Stimulated activated naive B cell treated with anti-CD40 and anti-IgM and Interleukin-4, amounts not matched to agents 10 μg/mL and 1 μg/mL and 100 μg/mL, for 72 hours (primary cell): ENCODE results near the gene TFCP2.

Experiments
- ATAC-seq, 2 donors: fragments of 150-1000 bp; cut with Tn5 transposase; replicated peaks; 2 replicates each; pipeline ENCODE4 v1.10.0; 2021; ENCODE audit warnings: moderate library complexity in 1 of 2
- DNase-seq: peaks from one replicate; pipeline ENCODE4 v3.0.0; 2021
- H3K27ac Mint-ChIP-seq: one replicate; pipeline ENCODE4 v1.8.0; 2022; ENCODE audit warnings: mild to moderate bottlenecking, mixed read lengths
- H3K27me3 Mint-ChIP-seq, 2 donors: one replicate each; pipeline ENCODE4 v1.8.0; 2022; ENCODE audit warnings: mixed read lengths in 2 of 2
- H3K36me3 Mint-ChIP-seq, 2 donors: one replicate each; pipeline ENCODE4 v1.8.0; 2022; ENCODE audit warnings: mixed read lengths in 2 of 2, mild to moderate bottlenecking in 1 of 2
- H3K4me1 Mint-ChIP-seq, 2 donors: one replicate each; pipeline ENCODE4 v1.8.0; 2022; ENCODE audit warnings: mixed read lengths in 2 of 2, mild to moderate bottlenecking in 1 of 2
- H3K4me3 Mint-ChIP-seq, 2 donors: one replicate each; pipeline ENCODE4 v1.8.0; 2022; ENCODE audit warnings: mild to moderate bottlenecking in 2 of 2, mixed read lengths in 2 of 2, moderate library complexity in 1 of 2
- H3K9me3 Mint-ChIP-seq, 2 donors: one replicate each; pipeline ENCODE4 v1.8.0; 2022; ENCODE audit warnings: mixed read lengths in 2 of 2, mild to moderate bottlenecking in 1 of 2

TFCP2 gene

GRCh38 chr12:51150777-51151176, 22.2 kb downstream of the TFCP2 start:
- Mint-ChIP-seq H3K27ac (no peak overlapping the region), H3K9me3 (no peaks in the 10 kb centered on the region), H3K4me1 (peaks cover 18 to 33% of the 10 kb centered on the region in 2 donors), H3K4me3 (no peak overlapping the region), H3K36me3 (peaks cover 0 to 8% of the 10 kb centered on the region in 2 donors), H3K27me3 (no peaks in the 10 kb centered on the region)
- ATAC-seq (no peak), DNase-seq (no peak)

GRCh38 chr12:51147309-51147708, 25.6 kb downstream of the TFCP2 start:
- H3K27ac Mint-ChIP-seq = no peak overlapping the region
- H3K36me3 Mint-ChIP-seq = peaks cover 10 to 12% of the 10 kb centered on the region in 2 donors
- H3K4me1 Mint-ChIP-seq = peaks cover 16 to 28% of the 10 kb centered on the region in 2 donors
- no peaks in the 10 kb centered on the region for H3K9me3 Mint-ChIP-seq
- H3K27me3 Mint-ChIP-seq = no peaks in the 10 kb centered on the region
- DNase-seq (no peak), ATAC-seq (no peak)
- no peak overlapping the region for H3K4me3 Mint-ChIP-seq

- no peaks in the 10 kb centered on the region for H3K27me3 Mint-ChIP-seq
- H3K36me3 Mint-ChIP-seq = peaks cover 18 to 19% of the 10 kb centered on the region in 2 donors
- H3K27ac Mint-ChIP-seq = no peak overlapping the region
- no peak for DNase-seq
- H3K9me3 Mint-ChIP-seq = no peaks in the 10 kb centered on the region
- H3K4me1 Mint-ChIP-seq = peaks cover 0 to 8% of the 10 kb centered on the region in 2 donors
- H3K4me3 Mint-ChIP-seq = no peak overlapping the region
- ATAC-seq = no peak
Observed at GRCh38 chr12:51139292-51139844, 33.6 kb downstream of the TFCP2 start.

- Mint-ChIP-seq H3K4me3 (no peak overlapping the region), H3K27ac (peak overlapping the region; percentile 37), H3K4me1 (peaks cover 2 to 17% of the 10 kb centered on the region in 2 donors), H3K36me3 (peaks cover 4 to 17% of the 10 kb centered on the region in 2 donors), H3K27me3 (no peaks in the 10 kb centered on the region), H3K9me3 (no peaks in the 10 kb centered on the region)
- ATAC-seq (peak in 1 of 2 donors; percentile 16), DNase-seq (no peak)
Observed at GRCh38 chr12:51132693-51133092, 40.2 kb downstream of the TFCP2 start.

GRCh38 chr12:51131745-51132521, 41.0 kb downstream of the TFCP2 start:
- Mint-ChIP-seq H3K4me3 (no peak overlapping the region), H3K4me1 (peaks cover 2 to 20% of the 10 kb centered on the region in 2 donors), H3K27me3 (no peaks in the 10 kb centered on the region), H3K36me3 (peaks cover 4 to 17% of the 10 kb centered on the region in 2 donors), H3K9me3 (no peaks in the 10 kb centered on the region), H3K27ac (no peak overlapping the region)
- ATAC-seq = no peak
- DNase-seq = no peak

- Mint-ChIP-seq H3K36me3 (peaks cover 11 to 31% of the 10 kb centered on the region in 2 donors), H3K9me3 (no peaks in the 10 kb centered on the region), H3K4me1 (peaks cover 2 to 28% of the 10 kb centered on the region in 2 donors), H3K27me3 (no peaks in the 10 kb centered on the region), H3K27ac (no peak overlapping the region), H3K4me3 (no peak overlapping the region)
- no peak for ATAC-seq
- no peak for DNase-seq
Observed at GRCh38 chr12:51128919-51129318, 44.0 kb downstream of the TFCP2 start.

- H3K4me1 Mint-ChIP-seq = peaks cover 0 to 17% of the 10 kb centered on the region in 2 donors
- no peaks in the 10 kb centered on the region for H3K27me3 Mint-ChIP-seq
- DNase-seq (no peak), ATAC-seq (no peak)
- no peak overlapping the region for H3K4me3 Mint-ChIP-seq
- H3K9me3 Mint-ChIP-seq = no peaks in the 10 kb centered on the region
- no peak overlapping the region for H3K27ac Mint-ChIP-seq
- peaks cover 11 to 21% of the 10 kb centered on the region in 2 donors for H3K36me3 Mint-ChIP-seq
Observed at GRCh38 chr12:51127050-51127729, 45.7 kb downstream of the TFCP2 start.

- no peak for DNase-seq
- no peak overlapping the region for H3K27ac Mint-ChIP-seq
Observed at GRCh38 chr12:51126297-51126696, 46.6 kb downstream of the TFCP2 start.

GRCh38 chr12:51124504-51124903, 48.4 kb downstream of the TFCP2 start:
- Mint-ChIP-seq H3K27me3 (no peaks in the 10 kb centered on the region), H3K4me3 (no peak overlapping the region), H3K9me3 (no peaks in the 10 kb centered on the region), H3K4me1 (peaks cover 0 to 17% of the 10 kb centered on the region in 2 donors), H3K36me3 (peaks cover 13 to 22% of the 10 kb centered on the region in 2 donors), H3K27ac (no peak overlapping the region)
- no peak for DNase-seq
- no peak for ATAC-seq

More at GRCh38 chr12:51126297-51126696, 46.6 kb downstream of the TFCP2 start:
- no peak overlapping the region for H3K4me3 Mint-ChIP-seq
- H3K27me3 Mint-ChIP-seq = no peaks in the 10 kb centered on the region
- ATAC-seq = peak in 1 of 2 donors; percentile 55
- peaks cover 11 to 21% of the 10 kb centered on the region in 2 donors for H3K36me3 Mint-ChIP-seq
- H3K9me3 Mint-ChIP-seq = no peaks in the 10 kb centered on the region
- H3K4me1 Mint-ChIP-seq = peaks cover 0 to 17% of the 10 kb centered on the region in 2 donors

GRCh38 chr12:51122844-51123243, 50.1 kb downstream of the TFCP2 start:
- Mint-ChIP-seq H3K4me3 (no peak overlapping the region), H3K4me1 (peaks cover 0 to 11% of the 10 kb centered on the region in 2 donors), H3K36me3 (peaks cover 10 to 25% of the 10 kb centered on the region in 2 donors), H3K27me3 (no peaks in the 10 kb centered on the region), H3K27ac (no peak overlapping the region), H3K9me3 (no peaks in the 10 kb centered on the region)
- DNase-seq = no peak
- no peak for ATAC-seq

GRCh38 chr12:51118706-51119105, 54.2 kb downstream of the TFCP2 start:
- no peaks in the 10 kb centered on the region for H3K27me3 Mint-ChIP-seq
- H3K4me3 Mint-ChIP-seq = no peak overlapping the region
- no peak overlapping the region for H3K27ac Mint-ChIP-seq
- no peaks in the 10 kb centered on the region for H3K9me3 Mint-ChIP-seq
- DNase-seq = no peak
- peaks cover 13 to 31% of the 10 kb centered on the region in 2 donors for H3K36me3 Mint-ChIP-seq
- no peaks in the 10 kb centered on the region for H3K4me1 Mint-ChIP-seq
- no peak for ATAC-seq

GRCh38 chr12:51115533-51115932, 57.4 kb downstream of the TFCP2 start:
- Mint-ChIP-seq H3K36me3 (peaks cover 28 to 48% of the 10 kb centered on the region in 2 donors), H3K9me3 (no peaks in the 10 kb centered on the region), H3K27ac (no peak overlapping the region), H3K4me1 (no peaks in the 10 kb centered on the region), H3K27me3 (no peaks in the 10 kb centered on the region), H3K4me3 (no peak overlapping the region)
- no peak for ATAC-seq
- DNase-seq = no peak

- DNase-seq (no peak), ATAC-seq (no peak)
- Mint-ChIP-seq H3K27me3 (no peaks in the 10 kb centered on the region), H3K4me1 (peaks cover 0 to 4% of the 10 kb centered on the region in 2 donors), H3K27ac (no peak overlapping the region), H3K9me3 (no peaks in the 10 kb centered on the region), H3K36me3 (peaks cover 34 to 37% of the 10 kb centered on the region in 2 donors), H3K4me3 (no peak overlapping the region)
Observed at GRCh38 chr12:51108136-51108535, 64.8 kb downstream of the TFCP2 start.

GRCh38 chr12:51103977-51104376, 69.0 kb downstream of the TFCP2 start:
- DNase-seq (no peak), ATAC-seq (no peak)
- no peak overlapping the region for H3K27ac Mint-ChIP-seq

More at GRCh38 chr12:51103977-51104376, 69.0 kb downstream of the TFCP2 start:
- Mint-ChIP-seq H3K27me3 (no peaks in the 10 kb centered on the region), H3K9me3 (no peaks in the 10 kb centered on the region), H3K4me3 (no peak overlapping the region), H3K4me1 (peaks cover 0 to 4% of the 10 kb centered on the region in 2 donors), H3K36me3 (peaks cover 33 to 41% of the 10 kb centered on the region in 2 donors)
